Natural killer cell (primary cell): ENCODE data around the gene DNAJB9. TPM values are rescaled to one million over a fixed set of nuclear protein-coding genes. Genes with fewer than 3 reads are reported as not detected.

Experiments
- ATAC-seq, 3 donors: fragments of 150-1000 bp in 2 of 3; fragments of 200-7000 bp in 1 of 3; cut with Tn5 transposase; 1 replicate in 1 of 3; 2 replicates in 2 of 3; pipeline ENCODE4 v1.10.0; 2021; ENCODE audit warnings: mild to moderate bottlenecking in 2 of 3, moderate library complexity in 2 of 3
- DNase-seq, 2 donors: peaks; one replicate each; pipeline versions ENCODE4 v3.0.0 to v3.0.0-alpha.2; 2013 to 2021; ENCODE audit warnings: mixed read lengths in 1 of 2
- H3K27ac ChIP-seq: one replicate; pipeline ENCODE4 v1.5.1; 2013; ENCODE audit warnings: mild to moderate bottlenecking, low read length
- H3K27me3 ChIP-seq: one replicate; pipeline ENCODE4 v1.6.1; 2013; ENCODE audit warnings: low read length; ENCODE audit not compliant: control insufficient read depth, insufficient read depth
- H3K36me3 ChIP-seq: one replicate; pipeline ENCODE4 v1.6.1; 2013; ENCODE audit warnings: low read length; ENCODE audit not compliant: control insufficient read depth, insufficient read depth
- H3K4me1 ChIP-seq: one replicate; pipeline ENCODE4 v1.6.1; 2013; ENCODE audit warnings: low read length; ENCODE audit not compliant: control insufficient read depth, insufficient read depth
- H3K4me3 ChIP-seq: one replicate; pipeline ENCODE4 v1.5.1; 2013; ENCODE audit warnings: low read length
- H3K9me3 ChIP-seq: one replicate; pipeline ENCODE4 v1.6.1; 2013; ENCODE audit warnings: low read length; ENCODE audit not compliant: control insufficient read depth, insufficient read depth
- H3K27ac Mint-ChIP-seq, 2 donors: one replicate each; pipeline ENCODE4 v1.8.0; 2022; ENCODE audit warnings: mild to moderate bottlenecking in 2 of 2, mixed read lengths in 2 of 2, moderate library complexity in 1 of 2
- H3K27me3 Mint-ChIP-seq, 2 donors: one replicate each; pipeline ENCODE4 v1.8.0; 2022; ENCODE audit warnings: low read depth in 2 of 2, mixed read lengths in 2 of 2
- H3K36me3 Mint-ChIP-seq: one replicate; pipeline ENCODE4 v1.8.0; 2022; ENCODE audit warnings: mixed read lengths
- H3K4me1 Mint-ChIP-seq, 2 donors: one replicate each; pipeline ENCODE4 v1.8.0; 2022; ENCODE audit warnings: mixed read lengths in 2 of 2
- H3K4me3 Mint-ChIP-seq: one replicate; pipeline ENCODE4 v1.8.0; 2022; ENCODE audit warnings: mild to moderate bottlenecking, moderate library complexity, mixed read lengths
- H3K9me3 Mint-ChIP-seq, 2 donors: one replicate each; pipeline ENCODE4 v1.8.0; 2022; ENCODE audit warnings: mixed read lengths in 2 of 2
- WGBS: methylation state at CpG from one replicate; pipeline ENCODE4 v1.1.7; 2013; ENCODE audit warnings: missing lambda C conversion rate; ENCODE audit not compliant: insufficient coverage; 5-methylcytosine and 5-hydroxymethylcytosine counted together
- intact Hi-C: fragments of 100-400 bp; cut with micrococcal nuclease; formaldehyde crosslinking; loops from one replicate; pipeline ENCODE4 v1.14.2; 2022
- total RNA-seq, 4 donors: library from RNA; stranded (reverse); fragments of 120-200 nt in 1 of 4; gene quantifications; one replicate each; pipeline versions ENCODE4 v1.2.3 to v1.2.4, GENCODE V29; 2013 to 2022
- TF ChIP-seq, protein P1 (sequence below): fragments of 200-600 bp; IDR thresholded peaks from one replicate; pipeline ENCODE4 v1.8.0; 2022; ENCODE audit warnings: antibody characterized with exemption

DNAJB9 gene
- total RNA-seq, 3 donors from 2014 or later (not counting 1 experiment from before 2014, with no cell fraction given) = 33.9 to 44.5 (median 43.1) TPM

- Mint-ChIP-seq H3K4me1 (no peaks in the 10 kb centered on the region), H3K27ac (no peak overlapping the region), H3K27me3 (peaks cover 8 to 10% of the 10 kb centered on the region in 2 donors), H3K36me3 (no peaks in the 10 kb centered on the region), H3K9me3 (no peaks in the 10 kb centered on the region), H3K4me3 (no peak overlapping the region)
- H3K4me1 ChIP-seq = no peaks in the 10 kb centered on the region
- H3K9me3 ChIP-seq = no peaks in the 10 kb centered on the region
- DNase-seq (no peak), ATAC-seq (no peak)
- intact Hi-C loops = no loop called here
- H3K36me3 ChIP-seq = no peaks in the 10 kb centered on the region
- no peaks in the 10 kb centered on the region for H3K27me3 ChIP-seq
- no peak overlapping the region for H3K27ac ChIP-seq
- 88% methylated on average over 8 of the region's 11 CpGs for WGBS
- TF ChIP-seq, protein P1, sequence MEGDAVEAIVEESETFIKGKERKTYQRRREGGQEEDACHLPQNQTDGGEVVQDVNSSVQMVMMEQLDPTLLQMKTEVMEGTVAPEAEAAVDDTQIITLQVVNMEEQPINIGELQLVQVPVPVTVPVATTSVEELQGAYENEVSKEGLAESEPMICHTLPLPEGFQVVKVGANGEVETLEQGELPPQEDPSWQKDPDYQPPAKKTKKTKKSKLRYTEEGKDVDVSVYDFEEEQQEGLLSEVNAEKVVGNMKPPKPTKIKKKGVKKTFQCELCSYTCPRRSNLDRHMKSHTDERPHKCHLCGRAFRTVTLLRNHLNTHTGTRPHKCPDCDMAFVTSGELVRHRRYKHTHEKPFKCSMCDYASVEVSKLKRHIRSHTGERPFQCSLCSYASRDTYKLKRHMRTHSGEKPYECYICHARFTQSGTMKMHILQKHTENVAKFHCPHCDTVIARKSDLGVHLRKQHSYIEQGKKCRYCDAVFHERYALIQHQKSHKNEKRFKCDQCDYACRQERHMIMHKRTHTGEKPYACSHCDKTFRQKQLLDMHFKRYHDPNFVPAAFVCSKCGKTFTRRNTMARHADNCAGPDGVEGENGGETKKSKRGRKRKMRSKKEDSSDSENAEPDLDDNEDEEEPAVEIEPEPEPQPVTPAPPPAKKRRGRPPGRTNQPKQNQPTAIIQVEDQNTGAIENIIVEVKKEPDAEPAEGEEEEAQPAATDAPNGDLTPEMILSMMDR = no peak
- H3K4me3 ChIP-seq = no peak overlapping the region
These were observed 34.8 kb downstream of the DNAJB9 start for GRCh38 chr7:108604307-108605077.

DNA sequence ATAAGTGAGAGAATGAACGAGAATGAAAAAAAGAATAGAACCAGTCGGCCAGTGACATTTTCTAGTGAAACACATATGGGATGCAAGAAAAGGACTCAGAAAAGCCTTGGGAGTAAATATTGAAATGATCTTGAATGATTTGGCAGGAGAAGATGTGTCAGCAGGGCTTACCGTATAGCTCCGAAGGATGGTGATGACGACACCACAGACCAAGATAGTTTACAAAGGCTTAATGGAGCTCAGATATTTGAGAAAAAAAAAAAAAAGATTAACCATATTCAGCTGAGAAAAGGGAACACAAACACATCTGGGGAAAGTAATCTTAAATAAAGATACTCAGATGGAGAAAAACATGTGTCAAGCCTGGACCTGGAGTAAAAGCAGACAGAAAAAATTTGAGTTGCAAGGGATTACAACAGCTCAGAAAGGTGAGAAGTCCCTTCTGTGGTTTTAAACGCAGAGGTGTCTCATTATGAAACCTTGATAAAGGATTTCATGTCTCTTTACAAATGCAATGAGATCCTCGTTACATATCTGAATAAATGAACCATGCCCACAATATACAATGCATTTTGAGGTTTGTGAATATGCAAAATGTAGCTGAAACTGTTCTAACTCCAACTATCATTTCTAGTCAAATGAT, 36.0 kb downstream of the DNAJB9 start:
- H3K9me3 ChIP-seq = no peaks in the 10 kb centered on the region
- Mint-ChIP-seq H3K4me3 (no peak overlapping the region), H3K27ac (no peak overlapping the region), H3K9me3 (no peaks in the 10 kb centered on the region), H3K27me3 (no peaks in the 10 kb centered on the region), H3K36me3 (no peaks in the 10 kb centered on the region), H3K4me1 (no peaks in the 10 kb centered on the region)
- no peak overlapping the region for H3K27ac ChIP-seq
- H3K4me1 ChIP-seq = no peaks in the 10 kb centered on the region
- 89% methylated on average over 6 of the region's 7 CpGs for WGBS
- no peak overlapping the region for H3K4me3 ChIP-seq
- ATAC-seq = no peak
- no peaks in the 10 kb centered on the region for H3K27me3 ChIP-seq
- intact Hi-C loops = no loop called here
- no peak for DNase-seq
- no peaks in the 10 kb centered on the region for H3K36me3 ChIP-seq
- TF ChIP-seq, protein P1 = no peak

DNA sequence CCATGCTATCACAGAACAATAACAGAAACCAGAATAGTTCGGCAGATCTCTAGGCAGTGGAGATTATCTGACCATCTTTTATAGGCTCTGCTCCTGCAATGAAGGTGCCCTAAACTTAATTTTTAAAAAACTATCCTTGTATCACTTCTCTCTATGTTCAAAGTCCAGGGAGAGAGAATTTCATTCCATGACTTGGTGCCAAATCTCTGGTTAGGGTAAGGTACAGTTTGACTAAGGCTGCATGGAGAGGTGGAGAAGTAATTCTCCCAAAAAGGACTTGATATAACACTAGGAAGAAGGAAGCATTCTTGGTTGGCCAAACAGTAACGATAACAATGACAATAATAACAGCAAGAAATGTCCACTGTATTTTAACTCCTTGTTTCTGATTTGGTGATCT, 40.0 kb downstream of the DNAJB9 start:
- no peaks in the 10 kb centered on the region for H3K36me3 ChIP-seq
- intact Hi-C loops = no loop called here
- H3K9me3 Mint-ChIP-seq = no peaks in the 10 kb centered on the region

More for the DNA sequence above, 40.0 kb downstream of the DNAJB9 start:
- no peaks in the 10 kb centered on the region for H3K4me1 ChIP-seq
- no peak overlapping the region for H3K27ac Mint-ChIP-seq
- H3K27ac ChIP-seq = no peak overlapping the region
- ATAC-seq (no peak), DNase-seq (no peak)
- H3K27me3 Mint-ChIP-seq = no peaks in the 10 kb centered on the region
- H3K27me3 ChIP-seq = no peaks in the 10 kb centered on the region
- H3K4me3 Mint-ChIP-seq = no peak overlapping the region
- TF ChIP-seq, protein P1 = no peak
- H3K36me3 Mint-ChIP-seq = no peaks in the 10 kb centered on the region
- WGBS = 89% methylated on average over 1 of the region's 2 CpGs
- H3K9me3 ChIP-seq = no peaks in the 10 kb centered on the region
- H3K4me3 ChIP-seq = no peak overlapping the region
- no peaks in the 10 kb centered on the region for H3K4me1 Mint-ChIP-seq
